ENCODE measurements around the gene ACSS3.
A peak's percentile ranks its signal among the peaks of the same experiment; 100 is the strongest.
"Not testable (repeated sequence)": the region's sequence is repeated elsewhere in the genome, so short reads cannot be mapped to it uniquely, and the experiment has no call there.

ACSS3 gene

GRCh38 chr12:81089412-81089811 is 11.5 kb downstream of the ACSS3 start:
- DNase-seq (ENCODE audit: low read depth in 2 of 2) = peak in 1 of 2 donors; percentile 15
- no peak for TF ChIP-seq CTCF (IDR thresholded peaks at IDR 0.05; ENCODE audit: low read depth, low read length)
- H3K4me3 ChIP-seq (replicated peaks in 1 of 2; ENCODE audit: low read depth in 2 of 2, low read length in 2 of 2) = no peak overlapping the region

- no peak for DNase-seq (ENCODE audit: low read depth in 2 of 2)
- TF ChIP-seq CTCF (IDR thresholded peaks at IDR 0.05; ENCODE audit: low read depth, low read length) = no peak
- no peak overlapping the region for H3K4me3 ChIP-seq (replicated peaks in 1 of 2; ENCODE audit: low read depth in 2 of 2, low read length in 2 of 2)
These were observed 14.2 kb downstream of the ACSS3 start for GRCh38 chr12:81092053-81092452.

- no peak for DNase-seq (ENCODE audit: low read depth in 2 of 2)
- no peak overlapping the region for H3K4me3 ChIP-seq (replicated peaks in 1 of 2; ENCODE audit: low read depth in 2 of 2, low read length in 2 of 2)
- TF ChIP-seq CTCF (IDR thresholded peaks at IDR 0.05; ENCODE audit: low read depth, low read length) = no peak
These were observed 17.0 kb downstream of the ACSS3 start for GRCh38 chr12:81094718-81095360.

- no peak overlapping the region for H3K4me3 ChIP-seq (replicated peaks in 1 of 2; ENCODE audit: low read depth in 2 of 2, low read length in 2 of 2)
- DNase-seq (ENCODE audit: low read depth in 2 of 2) = peak; percentile 17 to 31
- no peak for TF ChIP-seq CTCF (IDR thresholded peaks at IDR 0.05; ENCODE audit: low read depth, low read length)
These were observed 17.8 kb downstream of the ACSS3 start for GRCh38 chr12:81095501-81096232.

- no peak for DNase-seq (ENCODE audit: low read depth in 2 of 2)
- TF ChIP-seq CTCF (IDR thresholded peaks at IDR 0.05; ENCODE audit: low read depth, low read length) = no peak
- no peak overlapping the region for H3K4me3 ChIP-seq (replicated peaks in 1 of 2; ENCODE audit: low read depth in 2 of 2, low read length in 2 of 2)
These were observed 27.8 kb downstream of the ACSS3 start for GRCh38 chr12:81105687-81106086.

GRCh38 chr12:81114226-81114625 is 36.3 kb downstream of the ACSS3 start:
- no peak for DNase-seq (ENCODE audit: low read depth in 2 of 2)
- H3K4me3 ChIP-seq (replicated peaks in 1 of 2; ENCODE audit: low read depth in 2 of 2, low read length in 2 of 2) = no peak overlapping the region
- no peak for TF ChIP-seq CTCF (IDR thresholded peaks at IDR 0.05; ENCODE audit: low read depth, low read length)

GRCh38 chr12:81119069-81119468 is 41.2 kb downstream of the ACSS3 start:
- H3K4me3 ChIP-seq (replicated peaks in 1 of 2; ENCODE audit: low read depth in 2 of 2, low read length in 2 of 2); DNase-seq (ENCODE audit: low read depth in 2 of 2): not testable (repeated sequence)
